ENCODE results near the gene ZNF622.

The ZNF622 gene, protein sequence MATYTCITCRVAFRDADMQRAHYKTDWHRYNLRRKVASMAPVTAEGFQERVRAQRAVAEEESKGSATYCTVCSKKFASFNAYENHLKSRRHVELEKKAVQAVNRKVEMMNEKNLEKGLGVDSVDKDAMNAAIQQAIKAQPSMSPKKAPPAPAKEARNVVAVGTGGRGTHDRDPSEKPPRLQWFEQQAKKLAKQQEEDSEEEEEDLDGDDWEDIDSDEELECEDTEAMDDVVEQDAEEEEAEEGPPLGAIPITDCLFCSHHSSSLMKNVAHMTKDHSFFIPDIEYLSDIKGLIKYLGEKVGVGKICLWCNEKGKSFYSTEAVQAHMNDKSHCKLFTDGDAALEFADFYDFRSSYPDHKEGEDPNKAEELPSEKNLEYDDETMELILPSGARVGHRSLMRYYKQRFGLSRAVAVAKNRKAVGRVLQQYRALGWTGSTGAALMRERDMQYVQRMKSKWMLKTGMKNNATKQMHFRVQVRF

DNA sequence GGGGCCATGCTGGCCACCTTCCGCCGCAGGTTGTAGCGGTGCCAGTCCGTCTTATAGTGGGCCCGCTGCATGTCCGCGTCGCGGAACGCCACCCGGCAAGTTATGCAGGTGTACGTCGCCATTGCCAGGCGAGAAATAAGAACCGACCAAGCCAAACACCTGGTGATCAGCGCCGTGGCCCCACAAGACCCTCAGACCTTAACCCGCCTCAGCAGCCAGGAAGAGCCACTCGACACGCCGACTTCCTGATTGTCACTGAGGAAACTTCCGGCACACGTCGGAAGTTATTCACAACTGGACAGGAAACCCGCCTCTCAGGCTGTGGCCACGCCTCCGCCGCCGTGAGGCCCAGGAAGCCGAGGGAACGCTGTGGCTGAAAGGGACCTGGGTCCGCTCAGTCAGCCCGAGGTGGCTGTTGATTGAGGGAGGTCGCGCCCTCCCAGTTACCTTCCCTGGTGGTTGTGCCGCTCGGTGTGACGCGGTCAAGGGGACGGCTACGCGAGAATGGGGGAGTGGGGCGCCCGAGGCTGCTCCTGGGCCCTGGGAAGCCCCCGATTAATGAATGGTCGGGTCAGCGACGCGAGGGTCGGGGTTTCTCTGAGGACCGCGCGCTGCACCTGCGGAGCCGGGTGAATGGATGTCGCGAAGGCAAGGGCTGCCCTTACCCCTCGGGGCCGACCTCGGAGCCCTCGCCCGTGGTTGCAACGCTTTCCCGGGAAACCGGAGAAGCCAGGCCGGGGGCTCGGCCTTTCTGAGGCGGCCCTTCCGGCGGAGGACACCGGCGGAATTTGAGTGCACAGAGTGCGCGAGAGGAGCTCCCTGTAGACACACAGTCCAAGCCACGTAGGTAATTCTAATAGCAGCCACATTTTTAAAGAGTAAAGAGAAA lies at the start of gene ZNF622:
Gene ZNF622 (minus strand): TSS at position 257 of the 889 bp plus-strand sequence. CDS start 135 bp downstream, at position 122.
- peak; percentile 78 to 89 (median 84) for DNase-seq (ENCODE audit: low read depth in 3 of 3)

DNA sequence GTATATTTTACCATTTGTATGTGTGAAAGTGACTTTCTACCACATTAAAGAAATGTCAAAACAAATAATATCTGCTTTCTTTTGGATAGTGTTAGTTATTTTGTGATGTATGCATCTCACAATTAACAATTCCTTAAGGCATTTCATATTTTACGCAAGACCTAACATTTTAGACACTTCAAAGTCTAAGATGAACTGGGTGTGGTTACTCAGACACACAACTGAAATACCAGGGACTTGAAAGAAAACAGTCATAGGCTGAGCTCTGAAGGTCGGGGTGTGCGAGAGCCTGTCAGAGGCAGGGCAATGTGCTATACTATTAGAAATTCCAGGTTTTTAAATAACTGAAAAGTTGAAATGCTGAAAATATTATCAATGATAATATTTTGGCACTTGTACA lies 44.5 kb upstream of the ZNF622 start:
- DNase-seq (ENCODE audit: low read depth in 3 of 3) = no peak

DNA sequence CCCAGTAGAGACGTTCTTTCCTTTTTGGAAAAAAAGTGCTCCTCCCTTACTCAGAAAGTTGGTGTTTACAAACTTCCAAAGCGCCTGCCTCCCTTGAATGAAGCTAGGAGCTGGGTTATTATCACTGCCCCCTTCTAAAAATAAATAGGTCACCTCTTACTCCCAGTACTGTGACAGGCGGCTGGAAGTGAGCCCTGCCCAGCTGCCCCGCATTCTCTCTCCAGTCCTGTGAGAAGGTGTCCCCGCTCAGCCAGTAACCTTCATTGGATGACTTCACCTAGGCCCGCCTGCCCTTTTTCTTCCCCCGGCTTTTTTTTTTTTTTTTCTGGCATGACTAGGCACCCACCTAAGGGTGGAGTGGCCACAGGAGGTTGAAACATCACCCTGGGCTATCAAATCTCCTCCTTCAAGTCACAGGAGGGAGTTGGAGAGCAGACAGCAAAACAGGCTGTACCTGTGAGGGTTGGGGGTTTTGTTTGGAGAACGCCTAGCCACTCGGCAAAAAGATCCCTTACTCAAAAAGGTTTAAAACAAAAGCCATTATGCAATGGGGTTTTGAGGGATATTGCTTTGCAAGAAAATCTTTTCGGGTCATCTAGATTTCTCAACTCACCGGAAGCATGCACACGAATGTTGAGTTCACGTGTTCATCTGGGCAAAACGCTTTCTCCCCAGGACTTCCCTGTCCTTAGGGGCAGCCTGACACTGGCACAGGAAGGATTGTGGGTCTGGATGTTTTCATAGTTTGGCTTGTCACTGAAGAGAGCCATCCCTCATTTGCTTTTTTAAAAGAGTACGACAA lies 43.3 kb upstream of the ZNF622 start:
- DNase-seq (ENCODE audit: low read depth in 3 of 3) = no peak

DNA sequence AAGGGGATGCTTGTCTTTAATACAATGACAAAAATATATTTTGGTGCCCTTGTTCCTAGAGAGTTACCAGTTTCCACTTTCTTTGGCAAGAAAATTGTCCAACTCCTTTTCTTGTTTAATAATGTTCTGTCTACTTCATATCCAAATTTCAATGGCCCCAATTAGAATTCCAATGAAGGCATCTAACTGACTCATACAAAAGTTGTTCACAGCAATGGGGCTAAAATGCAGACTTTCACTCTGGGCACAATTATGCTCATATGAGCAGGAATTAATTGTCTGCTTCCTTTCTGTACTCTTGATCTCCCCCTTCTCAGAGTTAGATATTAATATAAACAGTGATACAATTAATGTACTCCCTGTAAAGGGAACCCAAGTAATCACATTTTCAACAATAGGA lies 42.1 kb upstream of the ZNF622 start:
- DNase-seq (ENCODE audit: low read depth in 3 of 3) = no peak

DNA sequence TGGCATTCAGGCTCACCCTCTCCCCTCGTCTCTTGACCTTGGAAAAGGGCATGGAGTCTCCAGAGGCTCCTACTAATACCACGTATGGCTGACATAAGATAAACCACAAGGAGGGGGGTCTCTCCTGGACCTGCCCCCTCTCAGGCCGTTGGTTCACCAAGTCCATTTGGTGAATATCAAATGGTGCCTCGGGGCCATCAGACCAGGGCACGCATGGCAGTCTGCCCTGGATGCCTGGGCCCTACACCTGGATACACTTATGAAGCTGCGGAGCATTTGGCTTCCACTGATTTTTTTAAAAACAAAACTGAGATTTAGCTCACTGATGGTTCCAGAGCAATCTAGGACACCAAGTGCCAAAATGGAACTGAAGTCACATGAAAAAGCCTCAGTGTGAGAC lies 40.3 kb upstream of the ZNF622 start:
- DNase-seq (ENCODE audit: low read depth in 3 of 3) = no peak

DNA sequence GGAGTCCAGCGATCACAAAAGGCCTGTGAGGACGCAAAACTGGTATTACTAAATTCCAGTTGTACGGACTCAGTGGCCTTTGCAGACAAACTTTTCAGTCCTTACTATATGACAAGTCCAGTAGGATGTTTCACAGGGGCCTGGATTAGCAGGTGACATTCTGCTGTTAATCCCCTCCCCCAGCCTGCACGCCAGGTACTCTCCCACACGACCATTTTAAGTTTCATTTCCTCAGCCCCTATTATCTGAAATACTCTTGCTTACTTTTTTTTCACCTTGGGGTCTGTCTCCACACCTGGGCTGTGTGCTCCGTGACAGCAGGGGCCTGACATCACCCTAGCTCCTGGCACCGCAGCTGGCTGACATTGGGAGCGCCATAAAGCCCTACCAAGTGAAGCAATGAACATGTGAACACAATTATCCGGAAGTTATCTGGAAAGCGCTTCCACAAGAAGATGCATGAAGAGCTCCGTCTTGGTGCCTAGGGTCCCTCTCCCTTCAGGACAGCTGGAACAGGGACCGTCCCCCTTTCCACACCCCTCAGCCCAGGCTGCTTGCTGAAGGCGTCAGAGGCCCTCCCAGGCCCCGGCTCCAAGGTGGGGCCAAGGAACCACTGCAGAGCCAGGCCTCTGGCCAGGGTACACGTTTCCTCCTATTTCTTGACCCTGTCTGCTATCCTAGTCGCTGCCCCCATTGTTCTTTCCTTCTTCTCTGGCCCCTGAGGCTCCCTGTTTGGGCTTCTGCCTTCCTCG lies 39.7 kb upstream of the ZNF622 start:
- no peak for DNase-seq (ENCODE audit: low read depth in 3 of 3)

DNA sequence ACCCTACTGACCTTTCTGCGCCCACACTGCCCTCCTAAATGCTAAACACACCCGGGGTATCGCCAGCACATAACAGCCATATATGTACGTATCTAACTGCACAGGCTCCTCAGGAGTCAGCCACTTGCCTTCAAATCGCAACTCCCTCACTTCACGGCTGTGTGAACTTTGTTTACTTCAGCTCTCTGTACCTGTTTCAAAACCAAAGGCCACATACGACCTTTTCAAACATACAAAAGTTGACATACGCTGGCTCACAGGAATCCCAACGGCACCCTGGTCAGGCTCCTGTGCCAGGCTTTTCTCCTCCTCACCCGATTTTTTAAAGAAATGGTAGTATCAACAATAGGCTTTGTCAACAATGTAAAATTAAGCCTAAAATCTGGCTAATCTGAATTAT lies 39.0 kb upstream of the ZNF622 start:
- no peak for DNase-seq (ENCODE audit: low read depth in 3 of 3)

DNA sequence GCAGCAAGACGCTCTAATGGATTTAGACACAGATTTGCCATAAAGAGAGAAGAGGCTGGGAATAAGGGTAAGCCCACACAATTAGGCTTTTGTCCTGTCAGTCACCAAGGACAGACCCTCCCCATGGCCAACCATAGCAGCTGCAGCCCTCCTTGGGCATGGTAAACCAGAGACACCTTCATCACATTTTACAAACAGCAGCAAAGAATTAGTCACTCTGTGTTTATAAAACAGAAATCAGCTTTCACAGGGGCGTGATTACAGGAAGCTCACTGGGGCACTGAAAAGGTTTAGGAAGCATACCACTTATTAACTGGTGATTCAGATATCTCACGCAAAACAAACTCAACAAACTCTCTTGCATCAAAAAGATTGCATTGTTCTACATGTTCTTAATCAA lies 37.3 kb upstream of the ZNF622 start:
- no peak for DNase-seq (ENCODE audit: low read depth in 3 of 3)

DNA sequence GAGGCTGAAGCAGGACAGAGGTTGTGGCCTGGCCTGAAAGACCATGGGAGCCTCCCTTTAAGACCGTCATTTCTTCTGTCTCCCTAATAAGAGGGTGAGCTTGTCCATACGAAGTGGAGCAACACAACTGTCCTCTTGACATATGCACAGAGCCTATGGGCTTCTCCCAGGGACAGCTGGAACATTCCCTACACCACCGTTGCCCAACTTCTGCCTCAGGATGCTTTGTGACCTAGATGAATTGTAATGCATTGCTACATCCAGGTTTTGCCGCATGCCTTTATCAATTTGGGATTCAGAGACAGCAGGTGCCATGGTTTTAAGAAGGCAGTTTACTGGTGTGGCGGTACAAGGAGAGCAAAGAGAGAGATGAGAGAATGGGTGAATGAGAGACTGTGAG lies 34.4 kb upstream of the ZNF622 start:
- DNase-seq (ENCODE audit: low read depth in 3 of 3) = no peak

DNA sequence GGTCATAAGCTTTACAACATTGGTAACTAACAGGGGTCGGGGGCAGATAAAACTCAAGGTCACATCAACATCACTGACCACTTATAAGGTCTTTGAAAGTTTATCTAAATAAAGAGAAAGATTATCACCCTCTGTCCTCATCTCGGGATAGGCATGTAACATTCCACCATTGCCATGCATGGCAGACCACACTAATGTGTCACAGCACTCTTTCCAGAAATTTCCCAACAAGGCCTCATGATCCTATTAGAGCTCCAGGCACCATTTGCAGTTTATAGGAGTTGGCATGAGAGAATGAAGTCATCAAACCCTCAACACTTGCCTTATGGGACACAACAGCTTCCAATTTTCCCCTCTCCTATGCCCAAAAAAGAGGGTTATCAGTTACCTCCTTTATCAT lies 31.9 kb upstream of the ZNF622 start:
- DNase-seq (ENCODE audit: low read depth in 3 of 3) = no peak

DNA sequence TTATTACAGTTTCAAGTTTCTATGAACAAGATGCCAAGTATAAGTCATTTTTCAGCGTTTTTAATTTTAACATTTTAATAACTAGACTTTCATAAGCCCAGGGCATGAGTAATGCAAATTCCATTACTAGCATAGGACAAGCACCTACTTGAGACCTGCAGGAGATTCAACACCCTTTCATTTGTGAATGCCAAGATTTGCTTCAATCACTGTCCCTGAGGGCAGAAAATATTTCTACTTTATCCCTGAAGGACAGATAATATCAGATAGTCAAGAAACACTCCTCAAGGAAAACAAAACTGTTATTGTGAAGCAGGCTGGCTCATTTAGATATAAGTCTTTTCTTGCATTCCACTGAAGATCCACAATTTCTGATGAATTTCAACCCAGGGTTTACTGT lies 27.7 kb upstream of the ZNF622 start:
- DNase-seq (ENCODE audit: low read depth in 3 of 3) = no peak

DNA sequence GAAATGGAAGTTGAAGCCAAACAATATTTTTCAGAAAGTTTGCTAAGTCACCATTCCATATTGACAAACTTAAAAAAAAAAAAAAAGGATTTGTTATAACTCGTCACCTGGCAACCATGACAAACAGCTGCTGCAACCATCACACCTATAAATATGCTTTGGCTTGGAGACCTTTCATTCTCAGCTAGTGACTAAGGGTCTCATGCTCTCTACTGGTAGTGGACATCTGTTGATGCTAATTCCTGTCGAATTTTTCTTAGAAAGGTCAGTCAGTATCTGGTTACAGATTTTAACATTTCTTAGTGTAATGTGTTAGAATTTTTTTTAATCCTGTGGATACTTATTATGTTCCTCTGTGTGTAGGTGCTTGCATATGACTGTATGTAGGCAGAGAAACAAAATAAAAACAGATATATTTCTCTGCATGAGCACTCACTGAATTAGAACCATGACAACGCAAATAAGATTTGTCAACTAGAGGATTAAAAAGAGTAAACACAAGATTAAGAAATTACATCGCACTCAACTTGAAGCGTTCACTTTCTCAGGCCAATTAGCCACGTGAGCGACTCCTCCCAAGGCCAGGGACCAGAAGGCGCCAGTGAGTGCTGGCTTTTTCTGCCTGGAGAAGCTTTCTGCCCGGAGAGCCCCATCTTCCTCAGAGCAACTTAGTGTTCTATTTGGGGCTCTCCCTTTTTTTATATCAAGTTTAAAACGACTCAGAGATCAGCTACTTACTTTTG lies 27.0 kb upstream of the ZNF622 start:
- DNase-seq (ENCODE audit: low read depth in 3 of 3) = no peak

DNA sequence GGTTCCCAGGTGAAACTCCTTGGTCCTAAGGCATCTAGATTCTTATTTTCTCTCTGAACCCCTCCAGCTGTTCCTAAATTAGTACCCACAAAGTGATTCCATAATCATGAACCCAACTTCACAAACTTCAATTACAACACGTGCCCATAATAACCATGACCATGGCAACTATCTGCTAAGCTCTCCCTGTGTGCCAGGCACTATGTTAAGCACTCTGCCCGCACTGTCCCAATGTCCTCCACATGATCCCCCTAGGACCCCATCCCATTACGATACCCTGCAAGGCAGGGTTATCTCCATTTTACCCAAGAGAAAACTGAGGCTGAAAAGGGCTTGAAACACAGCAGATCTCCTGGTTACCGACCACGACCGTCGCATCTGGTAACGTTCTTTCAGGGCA lies 25.3 kb upstream of the ZNF622 start:
- DNase-seq (ENCODE audit: low read depth in 3 of 3) = no peak

DNA sequence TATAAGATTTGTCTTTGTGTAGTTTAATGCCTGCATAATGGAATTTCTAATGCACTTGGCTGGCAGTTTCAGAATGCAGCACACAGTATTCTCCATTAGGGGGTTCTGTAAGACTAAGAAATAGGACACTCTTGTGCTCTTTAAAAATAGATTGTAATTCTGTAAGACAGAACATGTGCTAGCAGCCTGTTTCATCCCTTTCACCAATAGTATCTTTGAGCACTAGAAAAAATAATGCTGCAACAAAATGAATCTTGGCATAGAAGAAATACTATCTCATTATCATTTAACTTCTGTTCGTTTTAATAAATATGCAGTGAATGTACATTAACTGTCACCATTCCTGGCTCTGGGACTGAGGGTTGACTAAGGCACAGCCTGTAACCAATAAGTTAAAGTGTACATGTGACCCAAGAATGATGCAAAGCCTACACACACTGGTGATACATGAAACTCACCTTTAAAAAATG lies 23.8 kb upstream of the ZNF622 start:
- DNase-seq (ENCODE audit: low read depth in 3 of 3) = no peak

DNA sequence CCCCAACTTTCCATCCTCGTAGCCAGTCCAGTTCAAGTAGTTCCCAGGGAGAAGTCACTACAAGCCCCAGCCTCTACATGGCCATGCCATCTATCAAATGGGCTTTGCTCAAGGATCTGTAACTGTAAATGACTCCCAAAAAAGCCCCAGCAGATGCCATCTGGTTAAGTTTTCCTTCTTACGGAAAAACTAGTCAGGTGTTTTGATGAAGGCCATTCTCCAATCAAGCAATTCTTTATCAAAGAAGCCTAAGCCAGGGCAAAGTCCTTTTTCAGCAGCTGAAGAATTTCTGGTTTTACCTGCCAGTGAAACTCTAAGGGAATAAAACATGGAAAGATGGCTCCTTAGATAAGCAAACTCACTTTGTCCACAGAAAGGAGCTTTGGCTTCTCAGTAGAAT lies 21.9 kb upstream of the ZNF622 start:
- DNase-seq (ENCODE audit: low read depth in 3 of 3) = no peak

DNA sequence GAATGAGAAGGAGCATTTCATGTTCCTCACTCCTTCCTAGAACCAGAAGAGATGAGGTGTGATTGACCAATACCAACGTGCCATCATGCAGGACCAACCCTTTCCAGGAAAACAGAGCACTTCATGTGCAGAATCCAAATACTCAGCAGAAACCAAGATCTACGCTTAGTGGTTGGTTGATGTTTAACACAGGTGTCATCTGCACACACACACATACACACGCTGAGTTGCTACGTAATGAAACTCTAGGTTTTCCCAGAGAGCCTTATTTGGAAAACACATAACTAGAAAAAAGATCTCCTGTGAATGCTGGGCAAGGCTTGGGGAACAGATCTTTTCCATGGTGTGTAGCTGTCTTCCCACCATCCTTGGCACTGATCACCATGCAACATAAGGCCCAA lies 21.1 kb upstream of the ZNF622 start:
- DNase-seq (ENCODE audit: low read depth in 3 of 3) = no peak

DNA sequence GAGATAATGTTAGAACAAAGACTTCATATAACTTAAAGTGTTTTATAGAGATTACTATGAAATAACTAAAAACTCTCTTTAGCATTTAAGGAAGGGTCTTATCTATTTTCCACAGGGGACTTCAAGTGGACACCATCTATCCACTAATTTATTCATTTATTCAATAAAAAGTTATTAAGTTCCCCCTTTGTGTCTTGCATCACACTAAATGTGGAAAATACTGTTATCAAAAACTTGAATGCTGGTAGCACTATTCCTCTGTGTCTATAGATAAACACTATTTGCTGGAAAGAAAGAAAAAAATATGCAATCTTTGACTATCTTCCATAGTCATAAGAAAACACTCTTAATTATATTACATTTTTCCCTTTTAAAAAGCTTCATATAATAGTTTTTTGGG lies 20.1 kb upstream of the ZNF622 start:
- DNase-seq (ENCODE audit: low read depth in 3 of 3) = no peak

DNA sequence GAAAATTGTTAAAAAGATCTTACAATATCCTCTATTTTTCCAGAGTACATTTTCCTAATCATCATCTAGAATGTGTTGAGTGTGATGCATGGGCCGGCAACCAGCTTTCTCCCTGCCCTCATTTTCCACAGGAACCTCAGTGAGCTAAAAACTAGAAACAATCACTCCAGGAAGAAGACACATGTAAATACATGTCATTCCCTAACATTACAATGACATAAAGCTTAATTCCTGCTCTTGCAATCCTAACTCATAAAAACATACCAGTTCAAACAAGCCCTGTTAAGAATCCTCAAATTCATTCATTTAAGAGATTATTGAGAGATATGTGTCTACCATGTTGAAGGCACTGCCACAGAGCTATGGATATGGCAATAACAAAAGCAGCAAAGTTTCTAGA lies 18.5 kb upstream of the ZNF622 start:
- no peak for DNase-seq (ENCODE audit: low read depth in 3 of 3)

DNA sequence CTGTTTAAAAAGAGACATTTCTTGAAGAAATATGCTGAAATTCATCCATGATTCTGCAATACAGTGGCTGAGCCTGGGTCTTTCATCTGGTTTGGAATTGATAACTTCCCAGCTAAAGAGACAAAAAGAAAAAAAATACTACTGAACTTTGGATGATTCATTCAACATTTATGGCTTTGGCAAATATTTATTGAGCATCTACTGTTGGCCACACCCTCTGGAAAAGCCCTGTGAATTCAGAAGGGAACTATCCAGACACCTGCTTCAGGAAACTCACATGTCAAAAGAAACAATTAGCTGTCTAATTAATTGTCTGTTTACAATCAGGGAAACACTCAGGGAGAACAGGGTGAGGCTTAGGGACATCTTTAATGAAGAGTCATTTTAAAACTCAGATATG lies 17.8 kb upstream of the ZNF622 start:
- DNase-seq (ENCODE audit: low read depth in 3 of 3) = no peak

DNA sequence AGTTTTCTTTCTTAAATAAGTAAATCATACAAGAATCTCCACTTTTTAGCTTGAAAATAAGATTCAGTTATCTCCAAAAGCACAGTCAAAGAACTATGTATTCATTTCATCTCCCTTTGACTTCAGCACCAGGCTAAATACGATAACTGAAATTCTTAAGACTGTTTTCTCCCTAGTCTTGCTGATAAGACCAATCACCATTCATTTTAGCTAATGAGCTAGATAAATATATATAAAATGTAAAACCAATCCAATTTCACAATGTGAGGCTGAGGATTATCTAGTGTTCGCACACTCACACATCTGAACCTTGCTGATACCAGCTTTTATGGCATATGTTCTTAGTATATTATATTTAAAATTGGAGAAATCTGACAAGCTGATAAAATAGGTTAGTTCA lies 17.3 kb upstream of the ZNF622 start:
- DNase-seq (ENCODE audit: low read depth in 3 of 3) = no peak
